Left ventricle myocardium inferior (tissue), 1 donor: Measurements from ENCODE around the gene OOSP4B. TPM values are rescaled to one million over a fixed set of nuclear protein-coding genes. Genes with fewer than 3 reads are reported as not detected.
"Not testable (repeated sequence)": the region's sequence is repeated elsewhere in the genome, so short reads cannot be mapped to it uniquely, and the experiment has no call there.

ENCODE experiments used
- DNase-seq: peaks from one replicate; pipeline ENCODE4 v3.0.0-alpha.2; 2020
- H3K27ac ChIP-seq: fragments of 200-600 bp; replicated peaks from 2 replicates; pipeline ENCODE4 v1.8.0; 2021
- H3K27me3 ChIP-seq: fragments of 200-600 bp; 2 replicates; pipeline ENCODE4 v1.8.0; 2021; ENCODE audit warnings: low read depth
- H3K36me3 ChIP-seq: fragments of 200-600 bp; 2 replicates; pipeline ENCODE4 v1.8.0; 2021
- H3K4me1 ChIP-seq: fragments of 200-600 bp; 2 replicates; pipeline ENCODE4 v1.8.0; 2021
- H3K4me3 ChIP-seq: fragments of 200-600 bp; 2 replicates; pipeline ENCODE4 v1.8.0; 2021; ENCODE audit warnings: mild to moderate bottlenecking, moderate library complexity
- H3K9me3 ChIP-seq: fragments of 200-600 bp; replicated peaks from 2 replicates; pipeline ENCODE4 v1.8.0; 2021
- intact Hi-C: fragments of 100-400 bp; cut with micrococcal nuclease; formaldehyde crosslinking; loops from one replicate; pipeline ENCODE4 v1.11.0; 2022
- total RNA-seq: library from RNA; stranded (reverse); fragmentation: NEBNext Ultra II Directional; extraction: Animal tissue kit (Norgen Biotek cat#: 25700); gene quantifications from one replicate; pipeline ENCODE4 v1.2.1, GENCODE V29; 2021
- TF ChIP-seq, protein P1 (sequence below): fragments of 200-600 bp; IDR thresholded peaks from 2 replicates; pipeline ENCODE4 v1.8.0; 2021; ENCODE audit warnings: antibody characterized with exemption, mild to moderate bottlenecking, borderline replicate concordance
- donor health status: DM: no; HTN: yes; CAD: no; lungs with severe emphysema.

Gene OOSP4B
- total RNA-seq, 1 donor from 2014 or later: not detected

DNA sequence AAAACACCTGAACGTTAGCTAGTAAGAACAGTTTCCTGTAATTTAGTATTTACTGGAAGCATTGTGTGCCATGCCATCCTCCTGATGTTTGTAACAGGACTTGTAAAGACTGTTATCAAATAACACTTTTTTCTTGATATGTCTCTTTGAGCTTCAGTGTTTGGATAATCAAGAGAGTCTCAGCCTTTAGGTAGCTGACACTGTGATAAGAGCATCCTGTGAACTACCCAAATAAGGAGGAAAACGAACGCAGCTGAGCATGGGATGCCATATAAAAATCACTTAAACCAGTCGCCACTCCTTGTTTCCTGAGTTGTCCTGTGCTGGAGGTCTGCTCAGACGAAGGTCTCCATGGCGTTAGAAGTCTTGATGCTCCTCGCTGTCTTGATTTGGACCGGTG, 23.1 kb downstream of the OOSP4B start, which contains the start of gene OOSP2:
OOSP2 (plus strand) TSS at position 301 of the 400 bp plus-strand sequence; CDS start at position 352, 51 bp downstream.
- no peak within 1 kb of the TSS for H3K27ac ChIP-seq
- no peaks in the 10 kb centered on the region for H3K27me3 ChIP-seq
- no peaks in the 10 kb centered on the region for H3K36me3 ChIP-seq
- intact Hi-C loops: no loop called here
- DNase-seq: no peak
- TF ChIP-seq, protein P1, sequence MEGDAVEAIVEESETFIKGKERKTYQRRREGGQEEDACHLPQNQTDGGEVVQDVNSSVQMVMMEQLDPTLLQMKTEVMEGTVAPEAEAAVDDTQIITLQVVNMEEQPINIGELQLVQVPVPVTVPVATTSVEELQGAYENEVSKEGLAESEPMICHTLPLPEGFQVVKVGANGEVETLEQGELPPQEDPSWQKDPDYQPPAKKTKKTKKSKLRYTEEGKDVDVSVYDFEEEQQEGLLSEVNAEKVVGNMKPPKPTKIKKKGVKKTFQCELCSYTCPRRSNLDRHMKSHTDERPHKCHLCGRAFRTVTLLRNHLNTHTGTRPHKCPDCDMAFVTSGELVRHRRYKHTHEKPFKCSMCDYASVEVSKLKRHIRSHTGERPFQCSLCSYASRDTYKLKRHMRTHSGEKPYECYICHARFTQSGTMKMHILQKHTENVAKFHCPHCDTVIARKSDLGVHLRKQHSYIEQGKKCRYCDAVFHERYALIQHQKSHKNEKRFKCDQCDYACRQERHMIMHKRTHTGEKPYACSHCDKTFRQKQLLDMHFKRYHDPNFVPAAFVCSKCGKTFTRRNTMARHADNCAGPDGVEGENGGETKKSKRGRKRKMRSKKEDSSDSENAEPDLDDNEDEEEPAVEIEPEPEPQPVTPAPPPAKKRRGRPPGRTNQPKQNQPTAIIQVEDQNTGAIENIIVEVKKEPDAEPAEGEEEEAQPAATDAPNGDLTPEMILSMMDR: no peak
- H3K4me1 ChIP-seq: no peaks in the 10 kb centered on the region
- H3K4me3 ChIP-seq: no peak within 1 kb of the TSS
- H3K9me3 ChIP-seq: no peaks in the 10 kb centered on the region

DNA sequence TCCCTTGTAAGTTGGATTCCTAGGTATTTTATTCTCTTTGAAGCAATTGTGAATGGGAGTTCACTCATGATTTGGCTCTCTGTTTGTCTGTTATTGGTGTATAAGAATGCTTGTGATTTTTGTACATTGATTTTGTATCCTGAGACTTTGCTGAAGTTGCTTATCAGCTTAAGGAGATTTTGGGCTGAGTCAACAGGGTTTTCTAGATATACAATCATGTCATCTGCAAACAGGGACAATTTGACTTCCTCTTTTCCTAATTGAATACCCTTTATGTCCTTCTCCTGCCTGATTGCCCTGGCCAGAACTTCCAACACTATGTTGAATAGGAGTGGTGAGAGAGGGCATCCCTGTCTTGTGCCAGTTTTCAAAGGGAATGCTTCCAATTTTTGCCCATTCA, 33.4 kb downstream of the OOSP4B start:
- H3K36me3 ChIP-seq: not testable (repeated sequence)

DNA sequence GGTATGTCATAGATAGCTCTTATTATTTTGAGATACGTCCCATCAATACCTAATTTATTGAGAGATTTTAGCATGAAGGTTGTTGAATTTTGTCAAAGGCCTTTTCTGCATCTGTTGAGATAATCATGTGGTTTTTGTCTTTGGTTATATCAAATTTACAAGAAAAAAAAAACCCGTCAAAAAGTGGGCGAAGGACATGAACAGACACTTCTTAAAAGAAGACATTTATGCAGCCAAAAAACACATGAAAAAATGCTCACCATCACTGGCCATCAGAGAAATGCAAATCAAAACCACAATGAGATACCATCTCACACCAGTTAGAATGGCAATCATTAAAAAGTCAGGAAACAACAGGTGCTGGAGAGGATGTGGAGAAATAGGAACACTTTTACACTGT, 33.9 kb downstream of the OOSP4B start:
- DNase-seq, intact Hi-C loops, H3K27ac ChIP-seq, H3K4me3 ChIP-seq, H3K36me3 ChIP-seq, H3K27me3 ChIP-seq, H3K4me1 ChIP-seq, H3K9me3 ChIP-seq: not testable (repeated sequence)

More for the DNA sequence above, 33.4 kb downstream of the OOSP4B start:
- H3K27me3 ChIP-seq, H3K4me1 ChIP-seq, H3K27ac ChIP-seq, H3K4me3 ChIP-seq, DNase-seq, H3K9me3 ChIP-seq, intact Hi-C loops: not testable (repeated sequence)

DNA sequence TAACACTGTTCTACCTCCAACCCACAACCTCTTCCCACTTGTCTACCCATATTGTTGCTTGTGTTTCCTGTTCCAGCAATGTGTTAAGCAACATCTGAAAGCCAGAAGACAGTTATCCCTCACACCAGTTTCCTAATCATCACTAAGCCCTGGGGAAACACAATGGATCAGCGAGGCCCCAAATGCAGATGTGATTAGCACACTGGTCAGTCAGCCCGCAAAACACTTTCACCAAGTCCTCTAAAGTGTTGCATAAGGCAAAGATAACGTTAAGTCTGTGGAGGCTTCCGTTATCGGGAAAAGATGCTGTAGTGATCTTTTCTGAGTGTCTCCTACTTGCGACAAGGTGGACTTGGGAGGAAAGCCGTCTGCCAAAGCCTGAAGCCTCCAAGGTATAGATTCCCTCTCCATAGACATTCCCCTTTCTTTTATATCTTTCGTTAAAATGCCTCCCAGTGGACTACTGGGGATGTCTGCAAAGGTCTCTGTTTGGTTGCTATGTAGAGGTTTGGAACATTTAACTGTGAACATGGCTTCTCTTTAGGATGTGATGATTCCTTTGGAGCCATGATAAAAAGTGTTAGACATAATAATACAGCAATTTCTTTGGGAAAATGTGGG, 39.5 kb downstream of the OOSP4B start, which contains the start of gene MS4A3:
MS4A3 (plus strand) TSS at position 317 of the 621 bp plus-strand sequence. CDS start 4,496 bp downstream, outside the sequence.
- intact Hi-C loops: no loop called here
- TF ChIP-seq, protein P1: no peak
- H3K4me1 ChIP-seq: no peaks in the 10 kb centered on the region
- H3K36me3 ChIP-seq: no peaks in the 10 kb centered on the region
- peaks cover 5% of the 10 kb centered on the region for H3K9me3 ChIP-seq
- DNase-seq: no peak
- H3K27me3 ChIP-seq: no peaks in the 10 kb centered on the region
- no peak within 1 kb of the TSS for H3K4me3 ChIP-seq
- H3K27ac ChIP-seq: no peak within 1 kb of the TSS

DNA sequence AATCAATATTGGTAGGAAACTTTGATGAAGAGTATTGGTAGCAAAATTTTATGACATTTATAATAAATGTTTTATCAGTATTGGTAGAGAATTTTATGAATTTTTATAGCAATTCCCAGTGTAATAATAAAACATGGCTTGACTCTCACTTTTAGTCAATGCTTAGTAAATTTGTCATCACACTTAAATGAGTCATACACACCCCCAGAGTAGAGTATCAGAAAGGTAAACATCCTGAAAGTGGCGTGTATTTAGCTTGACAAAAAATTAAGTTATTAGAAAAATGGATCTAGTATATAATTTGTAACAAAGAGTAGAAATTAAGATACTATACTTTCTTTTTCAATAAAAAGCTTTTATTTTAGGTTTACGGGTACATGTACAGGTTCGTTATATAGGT, 42.1 kb downstream of the OOSP4B start:
- H3K27me3 ChIP-seq: no peaks in the 10 kb centered on the region
- no peak overlapping the region for H3K27ac ChIP-seq
- peaks cover 5% of the 10 kb centered on the region for H3K9me3 ChIP-seq
- no peak overlapping the region for H3K4me3 ChIP-seq
- TF ChIP-seq, protein P1: no peak
- no peaks in the 10 kb centered on the region for H3K36me3 ChIP-seq
- intact Hi-C loops: no loop called here
- no peak for DNase-seq
- H3K4me1 ChIP-seq: no peaks in the 10 kb centered on the region

DNA sequence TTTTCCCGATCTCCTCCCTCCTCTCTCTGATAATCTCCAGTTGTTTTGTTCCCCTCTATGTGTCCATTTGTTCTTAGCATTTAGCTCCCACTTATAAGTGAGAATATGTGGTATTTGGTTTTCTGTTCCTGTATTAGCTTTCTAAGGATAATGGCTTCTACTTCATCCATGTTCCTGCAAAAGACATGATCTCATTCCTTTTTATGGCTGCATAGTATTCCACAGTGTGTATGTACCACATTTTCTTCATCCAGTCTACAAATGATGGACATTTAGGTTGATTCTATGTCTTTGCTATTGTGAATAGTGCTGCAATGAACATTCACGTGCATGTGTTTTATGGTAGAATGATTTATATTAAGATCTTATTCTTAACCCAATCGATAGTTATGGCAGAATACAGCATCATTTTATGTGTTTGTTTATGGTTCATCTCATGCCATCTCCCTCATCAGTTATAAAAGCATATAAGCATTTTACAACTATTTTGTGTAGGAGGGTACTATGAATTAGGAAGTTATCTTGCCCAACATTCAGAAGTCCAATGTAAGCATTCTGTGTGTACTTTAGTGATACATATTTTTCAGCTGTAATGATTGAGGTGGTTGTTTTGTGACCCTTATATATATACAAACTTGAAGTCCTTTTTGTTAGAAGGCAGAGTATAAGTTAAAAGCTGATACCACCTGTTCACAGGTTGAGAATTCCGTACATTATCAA, 42.7 kb downstream of the OOSP4B start:
- no peaks in the 10 kb centered on the region for H3K27me3 ChIP-seq
- H3K9me3 ChIP-seq: peaks cover 5% of the 10 kb centered on the region
- H3K36me3 ChIP-seq: no peaks in the 10 kb centered on the region
- TF ChIP-seq, protein P1: no peak
- intact Hi-C loops: no loop called here
- H3K27ac ChIP-seq: no peak overlapping the region
- no peaks in the 10 kb centered on the region for H3K4me1 ChIP-seq
- H3K4me3 ChIP-seq: no peak overlapping the region
- DNase-seq: no peak
